ENCODE measurements around the gene HAP1. TPM values are rescaled to one million over a fixed set of nuclear protein-coding genes. Genes with fewer than 3 reads are reported as not detected.

HAP1 gene
- polyA plus RNA-seq, 2 of the 4 experiments (the other 2 are of a cell fraction) = 1.6 to 2.2 TPM

GRCh38 chr17:41687828-41688640, 46.4 kb downstream of the HAP1 start (continued):
- TF ChIP-seq HMGXB4 (CRISPR knock-in tag; IDR thresholded peaks at IDR 0.05; ENCODE audit: borderline replicate concordance) (no peak), RAD21 (conservative IDR thresholded peaks at IDR 0.05 in 1 of 2, IDR thresholded peaks at IDR 0.05 in 1 of 2) (peak; percentile 44 to 48; a peak in 4 of 5 replicates), MAX (IDR thresholded peaks at IDR 0.05) (peak; percentile 41), HOXB5 (CRISPR knock-in tag; IDR thresholded peaks at IDR 0.05) (no peak), CHD2 (IDR thresholded peaks at IDR 0.05; ENCODE audit: low read length, partially characterized antibody) (no peak), USF2 (IDR thresholded peaks at IDR 0.05) (no peak), MYC (IDR thresholded peaks at IDR 0.05; ENCODE audit: borderline replicate concordance, low read length) (no peak), E2F6 (IDR thresholded peaks at IDR 0.05; ENCODE audit: borderline replicate concordance, low read depth) (peak; percentile 5; the same call in 1 of the 2 replicates), FOSB (CRISPR knock-in tag; IDR thresholded peaks at IDR 0.05) (no peak), TFCP2L1 (CRISPR knock-in tag; IDR thresholded peaks at IDR 0.05) (no peak), PHF8 (IDR thresholded peaks at IDR 0.05; ENCODE audit: borderline replicate concordance, low read depth) (no peak), EHMT2 (IDR thresholded peaks at IDR 0.05; ENCODE audit: low read depth) (no peak; the same call in 1 of the 2 replicates), HOXA7 (CRISPR knock-in tag; IDR thresholded peaks at IDR 0.05) (no peak), JUN (IDR thresholded peaks at IDR 0.05) (no peak), RARB (CRISPR knock-in tag; IDR thresholded peaks at IDR 0.05) (no peak), POLR2A (IDR thresholded peaks at IDR 0.05; ENCODE audit: low read length) (peak; percentile 58; the same call in 1 of the 2 replicates), MAZ (IDR thresholded peaks at IDR 0.05; ENCODE audit: borderline replicate concordance, low read depth, low read length) (0 out of 2 replicates have a peak, but pooled peaks have one; percentile 58), ESRRA (IDR thresholded peaks at IDR 0.05; ENCODE audit: borderline replicate concordance, low read length) (no peak), BCL3 (IDR thresholded peaks at IDR 0.05) (no peak), ATOH8 (CRISPR knock-in tag; IDR thresholded peaks at IDR 0.05; ENCODE audit: low read depth) (no peak), KDM5A (IDR thresholded peaks at IDR 0.05) (no peak), EP300 (IDR thresholded peaks at IDR 0.05) (no peak), ZNF302 (CRISPR knock-in tag; IDR thresholded peaks at IDR 0.05) (no peak), EHF (CRISPR knock-in tag; IDR thresholded peaks at IDR 0.05) (no peak), SMC3 (IDR thresholded peaks at IDR 0.05) (peak; percentile 72), MAFK (IDR thresholded peaks at IDR 0.05; ENCODE audit: partially characterized antibody) (no peak), PBX3 (IDR thresholded peaks at IDR 0.05) (0 out of 2 replicates have a peak, but pooled peaks have one; percentile 1), RFX5 (IDR thresholded peaks at IDR 0.05) (no peak), FOXS1 (CRISPR knock-in tag; IDR thresholded peaks at IDR 0.05) (no peak), KDM1A (IDR thresholded peaks at IDR 0.05; ENCODE audit: low read depth) (no peak), ZC3H11A (IDR thresholded peaks at IDR 0.05) (no peak), ZSCAN20 (CRISPR knock-in tag; IDR thresholded peaks at IDR 0.05) (no peak), CBX8 (IDR thresholded peaks at IDR 0.05) (no peak), ELK1 (IDR thresholded peaks at IDR 0.05; ENCODE audit: low read depth, low read length) (no peak), FOSL2 (IDR thresholded peaks at IDR 0.05) (no peak), FOSL2 (CRISPR knock-in tag; IDR thresholded peaks at IDR 0.05) (0 out of 2 replicates have a peak, but pooled peaks have one; percentile 8)
